ENCODE data around the gene ZNF682.
"Not testable (repeated sequence)": the region's sequence is repeated elsewhere in the genome, so short reads cannot be mapped to it uniquely, and the experiment has no call there.

Gene ZNF682

GRCh38 chr19:20039203-20039723 lies at the start of gene ZNF682:
TSS of gene ZNF682 (minus strand) at chr19:20039505. CDS start at chr19:20039345, 160 bp downstream.
- FAIRE-seq = peak; percentile 70

GRCh38 chr19:20082876-20083275 lies 43.6 kb upstream of the ZNF682 start:
- FAIRE-seq = not testable (repeated sequence)

DNA sequence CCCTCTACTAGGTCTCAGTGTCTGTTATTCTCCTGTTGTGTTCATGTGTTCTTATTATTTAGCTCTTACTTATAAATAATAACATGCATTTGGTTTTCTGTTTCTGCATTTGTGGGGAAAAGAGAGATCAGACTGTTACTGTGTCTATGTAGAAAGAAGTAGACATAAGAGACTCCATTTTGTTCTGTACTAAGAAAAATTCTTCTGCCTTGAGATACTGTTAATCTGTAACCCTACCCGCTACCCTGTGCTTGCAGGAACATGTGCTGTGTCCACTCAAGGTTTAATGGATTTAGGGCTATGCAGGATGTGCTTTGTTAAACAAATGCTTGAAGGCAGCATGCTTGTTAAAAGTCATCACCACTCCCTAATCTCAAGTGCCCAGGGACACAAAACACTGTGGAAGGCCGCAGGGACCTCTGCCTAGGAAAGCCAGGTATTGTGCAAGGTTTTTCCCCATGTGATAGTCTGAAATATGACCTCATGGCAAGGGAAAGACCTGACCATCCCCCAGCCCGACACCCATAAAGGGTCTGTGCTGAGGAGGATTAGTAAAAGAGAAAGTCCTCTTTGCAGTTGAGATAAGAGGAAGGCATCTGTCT lies 43.0 kb upstream of the ZNF682 start:
- FAIRE-seq = not testable (repeated sequence)

GRCh38 chr19:20080656-20081055 lies 41.4 kb upstream of the ZNF682 start:
- no peak for FAIRE-seq

DNA sequence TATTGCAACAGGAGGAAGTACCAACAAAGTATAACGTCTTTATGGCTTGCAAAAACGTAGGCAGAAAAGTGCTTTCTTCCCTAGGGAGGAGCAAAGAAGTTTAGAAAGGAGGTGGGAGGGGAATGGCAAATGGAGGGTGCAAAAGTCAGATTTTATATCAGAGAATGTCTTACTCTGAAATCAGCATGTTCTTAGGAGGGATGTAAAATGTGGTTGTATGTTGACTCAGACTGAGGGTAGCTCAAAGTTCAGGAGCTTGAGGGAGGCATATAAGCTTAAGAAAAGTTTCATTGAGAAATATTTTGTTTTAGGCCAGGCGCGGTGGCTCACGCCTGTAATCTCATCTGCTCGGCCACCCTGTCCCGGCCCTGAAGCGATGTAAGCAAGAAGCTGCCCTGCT lies 40.2 kb upstream of the ZNF682 start:
- no peak for FAIRE-seq

GRCh38 chr19:20078581-20079031 lies 39.3 kb upstream of the ZNF682 start:
- FAIRE-seq = no peak

DNA sequence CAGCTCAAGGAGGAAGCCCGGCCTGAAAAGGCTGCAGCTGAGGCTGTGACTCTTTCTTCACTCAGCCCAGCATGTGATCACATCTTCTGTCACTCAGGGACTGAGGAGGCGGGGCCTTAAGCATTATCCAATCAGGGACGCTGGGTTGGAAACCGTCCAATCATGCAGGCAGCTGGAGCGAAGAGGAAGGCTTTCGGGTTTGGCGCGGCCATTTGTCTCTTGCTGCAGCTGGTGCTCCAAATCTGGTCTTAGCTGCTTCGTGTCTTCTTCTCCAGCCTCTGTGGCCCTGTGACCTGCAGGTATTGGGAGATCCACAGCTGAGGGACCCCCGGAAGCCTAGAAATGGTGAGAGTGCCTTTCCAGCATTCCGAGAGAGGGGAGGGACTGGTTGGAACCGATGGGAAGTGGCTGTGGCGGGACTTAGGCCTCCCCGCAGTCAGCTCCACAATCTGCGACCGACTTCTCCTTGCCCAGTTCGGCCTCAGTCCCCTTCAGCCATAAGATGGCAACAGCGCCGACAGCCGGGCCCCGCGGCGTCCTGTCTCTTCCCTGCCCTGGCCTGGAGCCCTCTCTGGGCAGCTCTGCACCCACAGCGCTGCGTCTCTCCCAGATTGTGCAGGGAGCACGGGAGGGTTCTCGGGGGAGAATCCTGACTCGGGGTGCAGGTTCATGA lies 38.6 kb upstream of the ZNF682 start, which contains the start of gene ZNF90:
ZNF90 (plus strand) TSS at position 210 of the 673 bp plus-strand sequence; CDS start at position 343, 133 bp downstream.
- FAIRE-seq = peak; percentile 95

DNA sequence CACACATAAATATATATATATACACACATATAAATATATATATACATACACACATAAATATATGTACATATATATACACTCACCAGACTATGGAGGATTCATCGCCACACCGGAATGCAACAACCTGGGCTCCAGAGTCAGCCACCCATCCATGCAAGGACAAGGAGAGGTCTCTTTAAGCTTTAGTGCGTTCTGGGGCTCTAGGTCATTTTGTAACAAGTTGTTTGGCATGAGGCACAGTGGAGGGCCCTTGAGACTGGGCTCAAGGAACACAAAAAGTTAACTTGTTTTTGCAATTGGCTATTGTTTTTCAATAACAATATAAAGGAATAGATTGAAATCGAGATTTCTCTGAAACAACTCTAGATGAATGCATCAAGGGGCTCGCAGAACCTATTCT lies 33.6 kb upstream of the ZNF682 start:
- FAIRE-seq = no peak

DNA sequence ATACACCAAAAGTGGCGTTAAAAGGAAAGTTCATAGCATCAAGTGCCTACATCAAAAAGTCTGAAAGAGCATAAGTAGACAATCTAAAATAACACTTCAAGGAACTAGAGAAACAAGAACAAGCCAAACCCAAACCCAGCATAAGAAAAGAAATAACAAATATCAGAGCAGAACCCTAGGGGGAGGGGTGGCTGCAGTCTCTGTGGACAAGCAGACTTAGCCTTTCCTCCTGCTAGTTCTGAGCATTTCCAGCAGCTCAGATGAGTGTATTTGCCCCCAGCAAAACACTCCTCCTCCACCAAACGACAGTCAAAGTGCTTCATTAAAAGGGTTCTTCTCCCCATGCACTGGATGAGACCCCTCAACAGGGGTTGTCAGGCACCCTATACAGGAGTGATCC lies 31.4 kb upstream of the ZNF682 start:
- FAIRE-seq = no peak

- not testable (repeated sequence) for FAIRE-seq
Measured at GRCh38 chr19:20068559-20068958, 29.3 kb upstream of the ZNF682 start.

- FAIRE-seq = no peak
Measured at GRCh38 chr19:20067943-20068342, 28.6 kb upstream of the ZNF682 start.

DNA sequence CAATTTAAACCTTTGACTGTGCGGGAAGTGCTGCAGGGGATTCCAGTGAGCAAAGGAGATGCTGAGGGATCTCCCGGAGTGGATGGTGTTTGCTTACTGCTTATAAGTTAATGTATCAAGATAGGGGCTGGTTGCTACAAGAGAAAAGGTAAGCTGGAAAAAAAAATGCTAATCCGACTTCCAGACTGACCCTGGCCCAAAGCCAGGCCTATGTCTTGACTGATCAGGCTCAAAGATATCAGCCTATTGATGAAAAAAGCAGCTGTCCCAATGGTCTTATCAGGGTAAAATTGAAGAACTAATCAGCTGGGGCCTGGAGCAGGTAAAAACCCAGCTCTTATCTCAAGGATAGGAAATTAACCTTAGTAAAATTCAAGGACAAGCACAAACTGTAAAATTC lies 27.6 kb upstream of the ZNF682 start:
- no peak for FAIRE-seq

DNA sequence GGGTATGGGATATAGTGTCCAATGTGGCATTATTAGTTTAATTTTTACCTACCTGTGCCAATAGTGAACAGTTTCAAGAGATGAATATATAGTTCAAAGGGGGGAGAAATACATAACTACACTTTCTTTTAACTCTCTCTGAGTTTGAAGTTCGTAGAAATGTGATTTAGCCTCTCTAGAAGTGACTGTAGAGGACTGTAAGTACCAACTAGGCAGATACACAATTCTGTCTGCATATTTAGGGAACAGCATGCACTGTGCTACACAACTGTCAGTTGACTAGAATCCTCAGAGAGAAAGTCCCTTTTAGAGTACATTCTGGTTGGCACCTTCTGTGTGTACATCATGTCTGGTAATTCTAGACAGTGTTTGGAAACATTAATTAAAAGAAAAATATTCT lies 21.0 kb upstream of the ZNF682 start:
- FAIRE-seq = no peak

- not testable (repeated sequence) for FAIRE-seq
Measured at GRCh38 chr19:20058738-20059137, 19.4 kb upstream of the ZNF682 start.

- peak; percentile 86 for FAIRE-seq
Measured at GRCh38 chr19:20051841-20052768, 12.8 kb upstream of the ZNF682 start.

DNA sequence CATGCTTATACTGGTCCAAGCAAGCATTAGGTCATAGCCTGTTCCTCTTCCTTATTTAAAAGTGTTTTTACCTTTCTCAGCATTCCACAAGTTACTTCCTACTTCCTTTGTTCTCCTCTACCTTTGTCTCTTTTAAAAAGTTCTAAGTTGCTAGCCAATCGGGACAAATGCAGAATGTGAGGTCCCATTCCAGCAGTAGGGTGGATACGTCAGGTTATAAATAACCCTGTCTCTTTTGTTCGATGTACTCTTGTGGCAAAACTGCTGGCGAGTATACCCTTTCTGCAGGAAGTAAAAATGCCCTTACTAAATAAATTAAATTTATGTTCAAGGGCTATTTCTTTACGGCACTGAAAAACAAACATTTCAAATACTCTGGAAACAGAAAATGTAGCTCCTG lies 6.4 kb upstream of the ZNF682 start:
- FAIRE-seq = not testable (repeated sequence)

DNA sequence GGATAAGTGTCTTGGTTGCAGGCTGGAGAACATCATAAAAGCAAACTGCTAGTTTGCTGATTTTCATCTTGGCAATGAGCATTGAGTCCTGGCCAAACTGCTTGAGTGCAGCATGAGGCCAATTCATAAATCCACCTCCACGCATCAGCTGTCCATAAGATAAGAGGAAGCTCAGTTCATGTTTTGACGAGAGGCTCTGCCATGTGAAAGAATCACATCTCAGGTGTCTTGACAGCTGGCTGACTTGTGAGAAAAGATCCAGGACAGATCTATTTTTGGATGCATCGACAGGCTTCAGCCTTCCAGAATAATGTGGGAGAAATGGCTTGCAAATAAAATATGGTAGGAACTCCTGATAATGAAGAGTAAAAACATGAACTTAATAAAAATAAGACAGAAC lies 5.4 kb upstream of the ZNF682 start:
- no peak for FAIRE-seq

DNA sequence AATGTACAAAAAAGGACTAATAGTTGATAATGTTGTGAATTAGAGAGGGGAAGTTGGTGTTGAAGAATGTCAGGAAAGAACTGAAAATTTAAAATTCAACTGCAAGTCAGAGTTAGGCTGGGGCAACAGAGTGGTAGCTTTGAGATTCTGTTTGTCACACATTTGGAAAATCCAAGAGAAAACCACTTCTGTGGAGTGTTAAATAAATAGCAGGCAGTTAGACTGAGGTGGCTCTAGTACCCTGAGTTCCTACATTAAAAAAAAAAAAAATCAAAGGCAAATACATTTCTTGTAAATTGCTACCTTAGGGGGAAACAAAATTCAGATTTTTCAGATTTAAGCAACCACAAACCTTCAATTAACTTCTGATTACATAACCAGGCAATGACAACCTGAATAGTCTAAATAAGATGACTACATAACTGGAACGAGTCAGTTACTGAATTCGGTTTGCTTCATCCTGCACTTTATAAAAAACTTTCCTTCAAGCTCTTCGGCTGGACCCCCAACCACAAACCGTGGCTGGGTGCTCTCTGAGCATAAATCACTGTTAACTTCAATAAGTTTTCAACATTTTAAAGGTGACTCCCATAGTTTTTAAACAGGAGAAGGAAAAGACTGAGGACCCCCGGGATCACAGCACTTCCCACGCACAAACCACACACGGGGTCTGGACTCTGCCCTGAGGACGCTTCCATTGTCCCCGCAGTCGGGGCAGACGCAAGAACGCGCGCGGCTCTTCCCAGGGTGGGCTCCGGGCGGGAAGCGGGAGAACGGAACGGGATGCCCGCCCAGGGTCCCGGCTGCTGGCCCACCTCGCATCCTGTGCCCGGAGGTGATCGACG lies 725 bp downstream of the ZNF682 start:
- FAIRE-seq = no peak

DNA sequence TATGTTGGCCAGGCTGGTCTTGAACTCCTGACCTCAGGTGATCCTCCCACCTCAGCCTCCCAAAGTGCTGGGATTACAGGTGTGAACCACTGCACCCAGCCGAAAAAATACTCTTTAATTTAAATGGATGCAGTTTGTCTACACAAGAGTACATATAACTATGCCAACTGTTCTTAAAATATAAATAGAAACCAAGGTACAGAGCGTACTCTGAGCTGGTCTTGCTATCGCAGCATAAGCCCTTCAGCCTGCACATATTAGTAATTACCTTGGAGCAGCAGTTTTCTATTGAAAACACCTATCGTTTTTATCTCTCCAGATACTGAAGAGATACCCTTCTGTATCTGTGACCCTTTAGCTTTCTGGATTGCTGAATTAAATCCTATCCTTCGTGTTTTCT lies 3.4 kb downstream of the ZNF682 start:
- FAIRE-seq = no peak

GRCh38 chr19:20028611-20029010 lies 10.7 kb downstream of the ZNF682 start:
- FAIRE-seq = no peak

- FAIRE-seq = no peak
Measured at GRCh38 chr19:20005741-20006140, 33.6 kb downstream of the ZNF682 start.

DNA sequence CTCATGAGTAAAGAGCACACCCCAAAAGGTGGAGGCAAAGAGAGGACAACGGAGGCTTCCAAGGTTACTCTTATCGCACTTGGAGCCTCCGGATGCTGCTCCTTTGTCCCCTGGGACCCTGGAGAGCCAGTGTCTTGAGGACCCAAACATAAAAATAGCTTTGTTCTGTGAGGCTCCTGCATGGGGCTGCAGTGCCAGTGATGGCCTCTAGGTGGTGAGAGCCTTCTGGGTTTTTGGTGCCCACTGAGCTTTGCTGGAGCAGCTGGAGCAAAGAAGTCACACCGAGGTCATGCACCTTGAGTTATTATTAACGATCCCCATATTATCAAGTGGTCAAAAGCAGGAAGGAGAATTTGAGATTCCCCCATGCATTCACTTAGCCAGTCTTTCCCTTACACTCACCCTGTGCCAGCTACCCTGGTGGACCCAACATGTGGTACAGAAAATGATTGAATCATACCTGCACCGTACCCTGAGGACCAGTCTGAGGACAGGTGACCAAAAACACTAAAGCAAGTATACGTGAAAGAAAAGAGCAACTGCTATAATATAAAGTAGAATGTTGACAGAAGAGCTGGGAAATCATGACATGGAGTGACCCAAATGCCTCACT lies 41.5 kb downstream of the ZNF682 start:
- FAIRE-seq = no peak

All from islet of Langerhans (tissue), 1 donor.